Measurements from ENCODE around the gene NBAS. TPM values are rescaled to one million over a fixed set of nuclear protein-coding genes. Genes with fewer than 3 reads are reported as not detected.

Gene NBAS
- polyA plus RNA-seq, 1 donor from 2014 or later, result 31.9 TPM

DNA sequence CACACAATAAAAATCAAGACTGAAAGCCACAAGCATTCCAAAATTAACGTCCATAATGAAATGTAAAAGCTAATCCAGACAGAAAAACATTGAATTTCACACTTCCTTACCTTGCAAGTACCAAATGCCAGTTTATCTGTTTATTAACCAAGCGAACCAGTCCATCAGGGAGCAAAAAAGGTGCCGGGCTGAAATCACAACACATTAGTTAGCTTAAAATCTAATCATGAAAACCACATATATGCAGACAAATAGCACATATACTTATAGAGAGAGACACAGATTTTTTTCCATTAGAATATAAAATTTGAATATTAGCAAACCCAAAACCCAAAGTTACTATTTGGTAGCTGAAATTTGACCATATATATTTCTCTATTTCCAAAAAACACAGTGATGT is 7.2 kb downstream of the NBAS start:
- Histone ChIP-seq H4K20me1 (ENCODE audit: insufficient read depth) (no peaks in the 10 kb centered on the region), H3K27me3 (ENCODE audit: insufficient read depth, low read depth, low read length) (no peaks in the 10 kb centered on the region), H3K4me3 (ENCODE audit: low read length) (no peak overlapping the region), H3K27ac (ENCODE audit: low read length) (no peak overlapping the region), H3K9me3 (ENCODE audit: low read length) (no peaks in the 10 kb centered on the region), H3K9me2 (ENCODE audit: insufficient read depth, low read length) (no peaks in the 10 kb centered on the region), H3F3A (ENCODE audit: insufficient read depth, low read length, poor library complexity, severe bottlenecking) (no peaks in the 10 kb centered on the region), H3K9ac (ENCODE audit: low read length) (no peak overlapping the region), H2AFZ (ENCODE audit: low read depth, low read length) (no peak overlapping the region), H3K79me2 (replicated peaks; ENCODE audit: insufficient read depth, low read length) (peaks cover 18% of the 10 kb centered on the region), H3K4me2 (ENCODE audit: low read length) (no peak overlapping the region), H3K36me3 (ENCODE audit: insufficient read depth, low read length) (peaks cover 4% of the 10 kb centered on the region)
- TF ChIP-seq SMC3 (conservative IDR thresholded peaks at IDR 0.05; ENCODE audit: poor library complexity) (no peak), MXI1 (conservative IDR thresholded peaks at IDR 0.05; ENCODE audit: poor library complexity, severe bottlenecking) (no peak), CTCF (IDR thresholded peaks at IDR 0.05; ENCODE audit: poor library complexity, severe bottlenecking) (no peak), RAD21 (conservative IDR thresholded peaks at IDR 0.05) (no peak), EP300 (conservative IDR thresholded peaks at IDR 0.05; ENCODE audit: poor library complexity, severe bottlenecking) (no peak), EZH2 (IDR thresholded peaks at IDR 0.05; ENCODE audit: borderline replicate concordance, insufficient read depth, low read length, poor library complexity, severe bottlenecking) (no peak), TAF1 (IDR thresholded peaks at IDR 0.05; ENCODE audit: low read depth) (no peak), POLR2AphosphoS5 (IDR thresholded peaks at IDR 0.05) (no peak)
- TF ChIP-seq, protein P1, sequence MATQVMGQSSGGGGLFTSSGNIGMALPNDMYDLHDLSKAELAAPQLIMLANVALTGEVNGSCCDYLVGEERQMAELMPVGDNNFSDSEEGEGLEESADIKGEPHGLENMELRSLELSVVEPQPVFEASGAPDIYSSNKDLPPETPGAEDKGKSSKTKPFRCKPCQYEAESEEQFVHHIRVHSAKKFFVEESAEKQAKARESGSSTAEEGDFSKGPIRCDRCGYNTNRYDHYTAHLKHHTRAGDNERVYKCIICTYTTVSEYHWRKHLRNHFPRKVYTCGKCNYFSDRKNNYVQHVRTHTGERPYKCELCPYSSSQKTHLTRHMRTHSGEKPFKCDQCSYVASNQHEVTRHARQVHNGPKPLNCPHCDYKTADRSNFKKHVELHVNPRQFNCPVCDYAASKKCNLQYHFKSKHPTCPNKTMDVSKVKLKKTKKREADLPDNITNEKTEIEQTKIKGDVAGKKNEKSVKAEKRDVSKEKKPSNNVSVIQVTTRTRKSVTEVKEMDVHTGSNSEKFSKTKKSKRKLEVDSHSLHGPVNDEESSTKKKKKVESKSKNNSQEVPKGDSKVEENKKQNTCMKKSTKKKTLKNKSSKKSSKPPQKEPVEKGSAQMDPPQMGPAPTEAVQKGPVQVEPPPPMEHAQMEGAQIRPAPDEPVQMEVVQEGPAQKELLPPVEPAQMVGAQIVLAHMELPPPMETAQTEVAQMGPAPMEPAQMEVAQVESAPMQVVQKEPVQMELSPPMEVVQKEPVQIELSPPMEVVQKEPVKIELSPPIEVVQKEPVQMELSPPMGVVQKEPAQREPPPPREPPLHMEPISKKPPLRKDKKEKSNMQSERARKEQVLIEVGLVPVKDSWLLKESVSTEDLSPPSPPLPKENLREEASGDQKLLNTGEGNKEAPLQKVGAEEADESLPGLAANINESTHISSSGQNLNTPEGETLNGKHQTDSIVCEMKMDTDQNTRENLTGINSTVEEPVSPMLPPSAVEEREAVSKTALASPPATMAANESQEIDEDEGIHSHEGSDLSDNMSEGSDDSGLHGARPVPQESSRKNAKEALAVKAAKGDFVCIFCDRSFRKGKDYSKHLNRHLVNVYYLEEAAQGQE (IDR thresholded peaks at IDR 0.05; ENCODE audit: borderline replicate concordance), result no peak

- peaks cover 7% of the 10 kb centered on the region for H3K36me3 ChIP-seq (ENCODE audit: insufficient read depth, low read length)
- no peak overlapping the region for H3K9ac ChIP-seq (ENCODE audit: low read length)
- no peak overlapping the region for H3K4me3 ChIP-seq (ENCODE audit: low read length)
- TF ChIP-seq POLR2AphosphoS5 (IDR thresholded peaks at IDR 0.05), result no peak
- TF ChIP-seq EP300 (conservative IDR thresholded peaks at IDR 0.05; ENCODE audit: poor library complexity, severe bottlenecking), result no peak
- TF ChIP-seq TAF1 (IDR thresholded peaks at IDR 0.05; ENCODE audit: low read depth), result no peak
- TF ChIP-seq, protein P1 (IDR thresholded peaks at IDR 0.05; ENCODE audit: borderline replicate concordance), result no peak
- TF ChIP-seq RAD21 (conservative IDR thresholded peaks at IDR 0.05), result no peak
- TF ChIP-seq EZH2 (IDR thresholded peaks at IDR 0.05; ENCODE audit: borderline replicate concordance, insufficient read depth, low read length, poor library complexity, severe bottlenecking), result no peak
- no peak for TF ChIP-seq SMC3 (conservative IDR thresholded peaks at IDR 0.05; ENCODE audit: poor library complexity)
- TF ChIP-seq CTCF (IDR thresholded peaks at IDR 0.05; ENCODE audit: poor library complexity, severe bottlenecking), result no peak
- no peak for TF ChIP-seq MXI1 (conservative IDR thresholded peaks at IDR 0.05; ENCODE audit: poor library complexity, severe bottlenecking)
- H3F3A ChIP-seq (ENCODE audit: insufficient read depth, low read length, poor library complexity, severe bottlenecking), result no peaks in the 10 kb centered on the region
- no peaks in the 10 kb centered on the region for H3K9me3 ChIP-seq (ENCODE audit: low read length)
- no peak overlapping the region for H2AFZ ChIP-seq (ENCODE audit: low read depth, low read length)
- H3K79me2 ChIP-seq (replicated peaks; ENCODE audit: insufficient read depth, low read length), result peaks cover 16% of the 10 kb centered on the region
- no peak overlapping the region for H3K4me2 ChIP-seq (ENCODE audit: low read length)
- no peaks in the 10 kb centered on the region for H3K9me2 ChIP-seq (ENCODE audit: insufficient read depth, low read length)
- H3K27ac ChIP-seq (ENCODE audit: low read length), result no peak overlapping the region
- no peaks in the 10 kb centered on the region for H3K27me3 ChIP-seq (ENCODE audit: insufficient read depth, low read depth, low read length)
- no peaks in the 10 kb centered on the region for H4K20me1 ChIP-seq (ENCODE audit: insufficient read depth)
Observed at GRCh38 chr2:15553519-15553918, 7.6 kb downstream of the NBAS start.

All from neural cell (in vitro differentiated cells).